Heart right ventricle (tissue), 16 donors: Measurements from ENCODE around the gene MAN1C1. TPM values are rescaled to one million over a fixed set of nuclear protein-coding genes. Genes with fewer than 3 reads are reported as not detected.

ENCODE experiments used
- ATAC-seq, 8 donors: fragments of 200-7000 bp; cut with Tn5 transposase; one replicate each; pipeline ENCODE4 v1.9.1; 2020; ENCODE audit warnings: mild to moderate bottlenecking in 8 of 8, moderate library complexity in 8 of 8, moderate number of reproducible peaks in 1 of 8
- DNase-seq, 2 donors: peaks; one replicate each; pipeline ENCODE4 v3.0.0-alpha.2; 2020
- H3K27ac ChIP-seq, 10 donors: fragments of 200-600 bp; sonication (generic) in 2 of 10; one replicate each; pipeline versions ENCODE4 v1.5.0 to v1.8.0; 2020 to 2022; ENCODE audit warnings: mild to moderate bottlenecking in 3 of 10
- H3K27me3 ChIP-seq, 7 donors: fragments of 200-600 bp; one replicate each; pipeline ENCODE4 v1.8.0; 2021 to 2022; ENCODE audit warnings: mild to moderate bottlenecking in 2 of 7
- H3K36me3 ChIP-seq, 9 donors: fragments of 200-600 bp; sonication (generic) in 1 of 9; one replicate each; pipeline versions ENCODE4 v1.5.0 to v1.8.0; 2020 to 2022; ENCODE audit warnings: mild to moderate bottlenecking in 2 of 9
- H3K4me1 ChIP-seq, 9 donors: fragments of 200-600 bp; sonication (generic) in 1 of 9; one replicate each; pipeline versions ENCODE4 v1.5.0 to v1.8.0; 2020 to 2022; ENCODE audit warnings: mild to moderate bottlenecking in 4 of 9
- H3K4me3 ChIP-seq, 10 donors: fragments of 200-600 bp; sonication (generic) in 2 of 10; one replicate each; pipeline versions ENCODE4 v1.5.0 to v1.8.0; 2020 to 2022; ENCODE audit warnings: mild to moderate bottlenecking in 7 of 10, moderate library complexity in 2 of 10
- H3K9me3 ChIP-seq, 11 donors: fragments of 200-600 bp in 10 of 11; sonication (generic) in 2 of 11; one replicate each; pipeline versions ENCODE4 v1.5.0 to v1.8.0; 2013 to 2022; ENCODE audit warnings: mild to moderate bottlenecking in 2 of 11, control low read depth in 1 of 11, moderate library complexity in 1 of 11
- WGBS, 2 donors: extraction: QIAGEN DNeasy Blood & Tissue Kit; methylation state at CpG; one replicate each; pipeline ENCODE4 v1.1.7; 2013; ENCODE audit warnings: inconsistent platforms in 1 of 2; 5-methylcytosine and 5-hydroxymethylcytosine counted together
- intact Hi-C, 10 donors: fragments of 100-400 bp; cut with DNase I; formaldehyde crosslinking; loops; one replicate each; pipeline versions ENCODE4 v1.11.1 to v1.14.2; 2022
- polyA plus RNA-seq, 2 donors: library from polyadenylated mRNA; stranded (reverse); fragments of 200-250 nt; gene quantifications; one replicate each; pipeline ENCODE4 v1.2.3, GENCODE V29; 2013
- total RNA-seq, 10 donors: library from RNA; stranded (reverse); fragmentation: NEBNext Ultra II Directional in 3 of 10; extraction: Animal tissue kit (Norgen Biotek cat#: 25700) in 3 of 10; gene quantifications; one replicate each; pipeline versions ENCODE4 v1.2.1 to v1.2.4, GENCODE V29; 2021 to 2023
- TF ChIP-seq, protein P1 (sequence below), 9 donors: fragments of 200-600 bp; sonication (generic) in 2 of 9; IDR thresholded peaks; one replicate each; pipeline versions ENCODE4 v1.5.0 to v1.8.0; 2021 to 2022; ENCODE audit warnings: antibody characterized with exemption in 9 of 9, mild to moderate bottlenecking in 5 of 9, moderate library complexity in 1 of 9
- donor health status: Arrhythmogenic right ventricular cardiomyopathy.
- donor health status: ischemic (EF 13 %, LVEDD 7.1; RV severe dilation, severe dysfunction).
- donor health status: healthy with polysubstance abuse.
- donor health status: DM: no; HTN: yes; CAD: no.
- donor health status: DM: no; HTN: no; CAD: no.
- donor health status: ischemic (EF 25% LVEDD 6.9; RV normal size, moderate dysfunction).
- donor health status: ischemic (EF 25% LVEDD 5.7; RV mildly dilated, moderate dysfunction).
- donor health status: healthy.
- donor health status: DM: yes; HTN: yes; CAD: no.
- donor health status: Ischemic cardiomyopathy.
- donor health status: ischemic (EF 35%, LVEDD 5.7; RV mildly dilated, moderate dysfunction).
- donor health status: nonischemic (EF 11% LVEDD 7.7; RV severe dilation, severe dysfunction).
- donor health status: DM: yes; HTN: yes; CAD: no.
- donor health status: PGD.
- donor health status: ischemic (EF 29% LVEDD 5.4; RV normal size, mild dysfunction).
- donor health status: nonischemic (EF 23%, LVEDD 6.1; RV moderate dilation, normal function).

Gene MAN1C1
- total and polyA plus RNA-seq, 12 donors = 9.7 to 23.4 (median 13.4) TPM

DNA sequence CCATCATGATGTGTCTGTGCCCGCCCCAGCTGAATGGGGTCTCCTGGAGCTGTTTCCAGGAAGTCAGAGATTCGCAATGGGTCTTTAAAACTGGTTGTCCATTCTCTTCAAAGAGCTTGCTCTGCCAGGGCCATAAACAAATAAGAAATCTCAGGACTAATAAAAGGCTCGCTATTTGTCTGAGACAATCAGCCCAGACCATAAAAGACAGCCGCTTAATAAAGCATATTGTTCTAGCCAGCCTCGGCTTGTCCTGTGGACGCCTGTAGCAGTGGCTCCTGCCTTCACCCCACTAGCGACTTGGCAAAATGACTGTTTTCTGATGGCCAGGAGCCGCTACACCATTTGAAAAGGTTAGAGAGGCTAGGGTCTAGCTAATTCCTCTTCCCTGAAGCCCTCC is 162.8 kb downstream of the MAN1C1 start:
- no peaks in the 10 kb centered on the region for H3K9me3 ChIP-seq
- no peak overlapping the region for H3K27ac ChIP-seq
- H3K4me1 ChIP-seq = peaks cover 0 to 32% (median 6%) of the 10 kb centered on the region in 9 donors
- H3K27me3 ChIP-seq = no peaks in the 10 kb centered on the region
- H3K36me3 ChIP-seq = peaks cover 0 to 31% (median 7%) of the 10 kb centered on the region in 9 donors
- intact Hi-C loops = no loop called here
- TF ChIP-seq, protein P1, sequence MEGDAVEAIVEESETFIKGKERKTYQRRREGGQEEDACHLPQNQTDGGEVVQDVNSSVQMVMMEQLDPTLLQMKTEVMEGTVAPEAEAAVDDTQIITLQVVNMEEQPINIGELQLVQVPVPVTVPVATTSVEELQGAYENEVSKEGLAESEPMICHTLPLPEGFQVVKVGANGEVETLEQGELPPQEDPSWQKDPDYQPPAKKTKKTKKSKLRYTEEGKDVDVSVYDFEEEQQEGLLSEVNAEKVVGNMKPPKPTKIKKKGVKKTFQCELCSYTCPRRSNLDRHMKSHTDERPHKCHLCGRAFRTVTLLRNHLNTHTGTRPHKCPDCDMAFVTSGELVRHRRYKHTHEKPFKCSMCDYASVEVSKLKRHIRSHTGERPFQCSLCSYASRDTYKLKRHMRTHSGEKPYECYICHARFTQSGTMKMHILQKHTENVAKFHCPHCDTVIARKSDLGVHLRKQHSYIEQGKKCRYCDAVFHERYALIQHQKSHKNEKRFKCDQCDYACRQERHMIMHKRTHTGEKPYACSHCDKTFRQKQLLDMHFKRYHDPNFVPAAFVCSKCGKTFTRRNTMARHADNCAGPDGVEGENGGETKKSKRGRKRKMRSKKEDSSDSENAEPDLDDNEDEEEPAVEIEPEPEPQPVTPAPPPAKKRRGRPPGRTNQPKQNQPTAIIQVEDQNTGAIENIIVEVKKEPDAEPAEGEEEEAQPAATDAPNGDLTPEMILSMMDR (IDR thresholded peaks at IDR 0.05) = no peak
- 92 to 97% methylated on average over 8 of the region's 8 CpGs for WGBS, 2 donors
- DNase-seq (no peak), ATAC-seq (no peak)
- no peak overlapping the region for H3K4me3 ChIP-seq

DNA sequence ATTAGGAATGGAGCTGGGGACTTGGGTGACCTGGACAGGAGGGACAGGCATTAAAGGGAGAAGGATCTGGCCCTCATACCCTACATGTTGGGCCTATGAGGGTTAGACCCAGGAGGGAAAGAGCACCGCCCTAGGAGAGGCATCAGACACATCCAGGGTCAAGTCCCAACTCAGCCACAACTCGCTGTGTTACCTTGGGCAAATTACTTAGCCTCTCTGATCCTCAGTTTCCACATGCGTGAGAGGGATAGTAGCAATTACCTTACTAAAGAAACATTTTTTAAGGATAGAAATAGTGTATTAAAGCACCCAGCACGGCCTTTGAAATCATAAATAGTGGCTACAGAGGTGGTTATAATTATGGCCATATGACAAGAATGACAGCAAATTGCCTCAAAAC is 163.3 kb downstream of the MAN1C1 start:
- H3K4me3 ChIP-seq = no peak overlapping the region
- H3K27ac ChIP-seq = no peak overlapping the region
- TF ChIP-seq, protein P1 (IDR thresholded peaks at IDR 0.05) = no peak
- no peaks in the 10 kb centered on the region for H3K27me3 ChIP-seq
- H3K4me1 ChIP-seq = peaks cover 2 to 32% (median 8%) of the 10 kb centered on the region in 9 donors
- H3K9me3 ChIP-seq = no peaks in the 10 kb centered on the region
- WGBS, 2 donors = 97 to 98% methylated on average over 4 of the region's 4 CpGs
- ATAC-seq (no peak), DNase-seq (no peak)
- intact Hi-C loops = loop anchor here in 1 of 10 donors (5.0 kb wide), 1 partner anchor 38 kb away; no protein-coding TSS in a partner anchor
- peaks cover 0 to 31% (median 7%) of the 10 kb centered on the region in 9 donors for H3K36me3 ChIP-seq

DNA sequence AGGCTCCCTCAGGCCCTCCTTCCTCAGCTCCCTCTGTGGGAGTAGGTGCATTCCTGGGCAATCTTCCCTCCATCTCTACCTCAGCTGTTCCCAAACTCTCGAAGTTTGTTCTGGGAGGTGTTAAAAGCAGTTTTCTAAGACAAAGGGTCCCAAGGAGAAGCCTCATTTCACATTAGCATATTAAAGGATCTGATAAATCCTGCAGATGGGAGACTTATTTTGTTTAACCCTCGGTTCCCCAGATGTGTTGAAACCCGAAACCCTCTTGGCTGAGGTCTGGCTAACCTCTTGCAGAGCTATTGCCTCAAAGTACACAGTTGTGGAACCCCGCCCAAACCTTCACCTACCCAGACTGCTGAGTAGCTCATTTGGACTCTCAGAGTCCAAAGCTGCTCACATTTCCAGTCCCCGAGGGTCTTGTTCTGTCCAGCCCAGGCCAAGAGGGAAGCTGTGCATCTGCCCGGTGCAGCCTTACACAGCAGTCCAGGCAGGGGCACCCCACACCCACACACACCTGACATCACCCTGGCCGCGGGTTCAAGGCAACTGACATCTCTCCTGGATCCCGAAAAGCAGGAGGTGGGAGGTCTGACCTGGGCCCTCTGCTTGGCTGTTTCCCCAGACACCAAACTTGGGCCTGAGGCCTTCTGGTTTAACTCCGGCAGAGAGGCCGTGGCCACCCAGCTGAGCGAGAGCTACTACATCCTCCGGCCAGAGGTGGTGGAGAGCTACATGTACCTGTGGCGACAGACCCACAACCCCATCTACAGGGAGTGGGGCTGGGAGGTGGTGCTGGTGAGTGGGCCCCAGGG is 163.9 kb downstream of the MAN1C1 start:
- WGBS, 2 donors = 88 to 89% methylated on average over 14 of the region's 14 CpGs
- Histone ChIP-seq H3K36me3 (peaks cover 0 to 31% (median 7%) of the 10 kb centered on the region in 9 donors), H3K27ac (no peak overlapping the region), H3K27me3 (no peaks in the 10 kb centered on the region), H3K4me3 (no peak overlapping the region), H3K9me3 (no peaks in the 10 kb centered on the region), H3K4me1 (peaks cover 2 to 32% (median 10%) of the 10 kb centered on the region in 9 donors)
- TF ChIP-seq, protein P1 (IDR thresholded peaks at IDR 0.05) = no peak
- intact Hi-C loops = loop anchor here in 1 of 10 donors (5.0 kb wide), 1 partner anchor 38 kb away; no protein-coding TSS in a partner anchor
- ATAC-seq (no peak), DNase-seq (no peak)

DNA sequence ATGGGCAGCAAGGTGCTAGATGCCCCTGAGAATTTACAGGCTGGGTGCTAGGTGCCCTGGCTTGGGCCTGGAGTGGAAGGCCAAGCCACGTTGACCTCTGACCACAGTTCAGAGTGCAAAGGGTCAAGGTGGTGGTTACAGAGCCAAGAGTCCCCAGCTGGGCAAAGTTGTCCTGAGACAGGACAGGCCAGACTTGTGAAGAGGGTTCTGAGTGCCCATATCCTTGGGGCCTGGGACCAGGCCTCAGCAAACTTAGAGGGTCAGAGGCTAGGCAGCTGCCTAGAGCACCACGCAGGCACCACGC is 164.5 kb downstream of the MAN1C1 start:
- no peak for DNase-seq
- H3K4me1 ChIP-seq = peaks cover 0 to 35% (median 10%) of the 10 kb centered on the region in 9 donors
- no peaks in the 10 kb centered on the region for H3K9me3 ChIP-seq
- TF ChIP-seq, protein P1 (IDR thresholded peaks at IDR 0.05) = no peak
- no peaks in the 10 kb centered on the region for H3K27me3 ChIP-seq
- H3K36me3 ChIP-seq = peaks cover 0 to 31% (median 7%) of the 10 kb centered on the region in 9 donors
- H3K4me3 ChIP-seq = no peak overlapping the region
- 82 to 91% methylated on average over 3 of the region's 3 CpGs for WGBS, 2 donors
- ATAC-seq = no peak
- intact Hi-C loops = loop anchor here in 1 of 10 donors (5.0 kb wide), 1 partner anchor 39 kb away; no protein-coding TSS in a partner anchor
- no peak overlapping the region for H3K27ac ChIP-seq
